Activated CD8-positive, alpha-beta memory T cell treated with anti-CD3 and anti-CD28 coated beads, Interleukin-2, amount 10 ng/mL, durations not matched to agents 7 days and 5 days (primary cell): Measurements from ENCODE around the gene GALNT10. TPM values are rescaled to one million over a fixed set of nuclear protein-coding genes. Genes with fewer than 3 reads are reported as not detected.

ENCODE experiments used
- ATAC-seq: fragments of 150-1000 bp; cut with Tn5 transposase; one replicate; pipeline ENCODE4 v1.10.0; 2021; ENCODE audit warnings: moderate library complexity
- CTCF ChIA-PET: fragments of 350-600 bp; sonication (Branson Sonifier 250); formaldehyde crosslinking; loops from one replicate; lab custom pipeline; 2021; ENCODE audit warnings: antibody characterized with exemption; lab: Charles Lee
- DNase-seq: peaks from one replicate; pipeline ENCODE4 v3.0.0-alpha.2; 2020
- H3K27ac Mint-ChIP-seq: one replicate; pipeline ENCODE4 v1.8.0; 2021; ENCODE audit warnings: mild to moderate bottlenecking, mixed read lengths
- H3K27me3 Mint-ChIP-seq: one replicate; pipeline ENCODE4 v1.8.0; 2021; ENCODE audit warnings: mixed read lengths
- H3K36me3 Mint-ChIP-seq: one replicate; pipeline ENCODE4 v1.8.0; 2021; ENCODE audit warnings: mild to moderate bottlenecking, mixed read lengths
- H3K4me1 Mint-ChIP-seq: one replicate; pipeline ENCODE4 v1.8.0; 2021; ENCODE audit warnings: mixed read lengths
- H3K4me3 Mint-ChIP-seq: one replicate; pipeline ENCODE4 v1.8.0; 2021; ENCODE audit warnings: mild to moderate bottlenecking, moderate library complexity, mixed read lengths
- H3K9me3 Mint-ChIP-seq: one replicate; pipeline ENCODE4 v1.8.0; 2022; ENCODE audit warnings: low read depth, mixed read lengths
- total RNA-seq, 2 experiments: library from RNA; stranded (reverse); gene quantifications; one replicate each; pipeline ENCODE4 v1.2.3, GENCODE V29; 2021

The GALNT10 gene
- total RNA-seq, 2 experiments from 2014 or later, result 28.4 to 34.8 TPM

- H3K9me3 Mint-ChIP-seq, result no peaks in the 10 kb centered on the region
- H3K4me3 Mint-ChIP-seq, result no peak overlapping the region
- no peak for ATAC-seq
- H3K36me3 Mint-ChIP-seq, result peaks cover 10% of the 10 kb centered on the region
- no peak overlapping the region for H3K27ac Mint-ChIP-seq
- DNase-seq, result no peak
- CTCF ChIA-PET, result interaction anchor here (1.3 kb wide), 1 partner anchor 11 kb away, joined by 5 read pairs; no protein-coding TSS in a partner anchor
- H3K4me1 Mint-ChIP-seq, result peaks cover 13% of the 10 kb centered on the region
- no peaks in the 10 kb centered on the region for H3K27me3 Mint-ChIP-seq
Measured at GRCh38 chr5:154286557-154286956, 96.0 kb downstream of the GALNT10 start.

- CTCF ChIA-PET, result interaction anchor here (0.7 kb wide), 1 partner anchor 50 kb away, joined by 3 read pairs; no protein-coding TSS in a partner anchor
- Mint-ChIP-seq H3K4me3 (no peak overlapping the region), H3K4me1 (peaks cover 19% of the 10 kb centered on the region), H3K27ac (no peak overlapping the region), H3K36me3 (peaks cover 9% of the 10 kb centered on the region), H3K9me3 (no peaks in the 10 kb centered on the region), H3K27me3 (no peaks in the 10 kb centered on the region)
- ATAC-seq (no peak), DNase-seq (no peak)
Measured at GRCh38 chr5:154287136-154287535, 96.6 kb downstream of the GALNT10 start.

- no peak overlapping the region for H3K27ac Mint-ChIP-seq
- H3K4me1 Mint-ChIP-seq, result peaks cover 18% of the 10 kb centered on the region
- ATAC-seq, result no peak
Measured at GRCh38 chr5:154288145-154288544, 97.6 kb downstream of the GALNT10 start.

GRCh38 chr5:154291917-154292316, 101.4 kb downstream of the GALNT10 start:
- CTCF ChIA-PET, result no interaction called here
- H3K36me3 Mint-ChIP-seq, result peaks cover 7% of the 10 kb centered on the region
- DNase-seq, result no peak
- H3K4me1 Mint-ChIP-seq, result peaks cover 18% of the 10 kb centered on the region
- H3K9me3 Mint-ChIP-seq, result no peaks in the 10 kb centered on the region
- no peak overlapping the region for H3K4me3 Mint-ChIP-seq
- no peak overlapping the region for H3K27ac Mint-ChIP-seq
- H3K27me3 Mint-ChIP-seq, result no peaks in the 10 kb centered on the region
- ATAC-seq, result no peak

More at GRCh38 chr5:154288145-154288544, 97.6 kb downstream of the GALNT10 start:
- H3K27me3 Mint-ChIP-seq, result no peaks in the 10 kb centered on the region
- no peak for DNase-seq
- no peak overlapping the region for H3K4me3 Mint-ChIP-seq
- peaks cover 7% of the 10 kb centered on the region for H3K36me3 Mint-ChIP-seq
- CTCF ChIA-PET, result interaction anchor here (1.0 kb wide), 1 partner anchor 12 kb away, joined by 3 read pairs; no protein-coding TSS in a partner anchor
- H3K9me3 Mint-ChIP-seq, result no peaks in the 10 kb centered on the region

GRCh38 chr5:154293219-154293618, 102.7 kb downstream of the GALNT10 start:
- no peak overlapping the region for H3K27ac Mint-ChIP-seq
- ATAC-seq, result no peak
- H3K27me3 Mint-ChIP-seq, result no peaks in the 10 kb centered on the region
- no peak overlapping the region for H3K4me3 Mint-ChIP-seq
- CTCF ChIA-PET, result no interaction called here
- H3K9me3 Mint-ChIP-seq, result no peaks in the 10 kb centered on the region
- no peak for DNase-seq
- H3K4me1 Mint-ChIP-seq, result peaks cover 14% of the 10 kb centered on the region
- H3K36me3 Mint-ChIP-seq, result peaks cover 6% of the 10 kb centered on the region

- H3K27ac Mint-ChIP-seq, result no peak overlapping the region
- no peak overlapping the region for H3K4me3 Mint-ChIP-seq
- H3K27me3 Mint-ChIP-seq, result no peaks in the 10 kb centered on the region
- H3K4me1 Mint-ChIP-seq, result peaks cover 11% of the 10 kb centered on the region
- ATAC-seq (no peak), DNase-seq (no peak)
- CTCF ChIA-PET, result no interaction called here
- H3K36me3 Mint-ChIP-seq, result peaks cover 9% of the 10 kb centered on the region
- no peaks in the 10 kb centered on the region for H3K9me3 Mint-ChIP-seq
Measured at GRCh38 chr5:154295551-154295950, 105.0 kb downstream of the GALNT10 start.

- Mint-ChIP-seq H3K9me3 (no peaks in the 10 kb centered on the region), H3K27ac (no peak overlapping the region), H3K27me3 (no peaks in the 10 kb centered on the region), H3K36me3 (peaks cover 10% of the 10 kb centered on the region), H3K4me3 (no peak overlapping the region), H3K4me1 (peaks cover 7% of the 10 kb centered on the region)
- CTCF ChIA-PET, result interaction anchor here (1.6 kb wide), 1 partner anchor 11 kb away, joined by 5 read pairs; no protein-coding TSS in a partner anchor
- ATAC-seq (no peak), DNase-seq (peak; percentile 15)
Measured at GRCh38 chr5:154296525-154297159, 106.1 kb downstream of the GALNT10 start.

- Mint-ChIP-seq H3K4me1 (no peaks in the 10 kb centered on the region), H3K27ac (no peak overlapping the region), H3K27me3 (no peaks in the 10 kb centered on the region), H3K9me3 (no peaks in the 10 kb centered on the region), H3K36me3 (peaks cover 17% of the 10 kb centered on the region), H3K4me3 (no peak overlapping the region)
- ATAC-seq (no peak), DNase-seq (peak; percentile 12)
- CTCF ChIA-PET, result interaction anchor here (0.9 kb wide), 1 partner anchor 20 kb away, joined by 3 read pairs; no protein-coding TSS in a partner anchor
Measured at GRCh38 chr5:154298065-154298464, 107.5 kb downstream of the GALNT10 start.

GRCh38 chr5:154300207-154300883, 109.8 kb downstream of the GALNT10 start:
- Mint-ChIP-seq H3K27me3 (no peaks in the 10 kb centered on the region), H3K36me3 (peaks cover 34% of the 10 kb centered on the region), H3K9me3 (peaks cover 2% of the 10 kb centered on the region), H3K27ac (no peak overlapping the region), H3K4me3 (no peak overlapping the region), H3K4me1 (no peaks in the 10 kb centered on the region)
- CTCF ChIA-PET, result interaction anchor here (1.1 kb wide), 1 partner anchor 12 kb away, joined by 3 read pairs; no protein-coding TSS in a partner anchor
- ATAC-seq, result no peak
- no peak for DNase-seq

- Mint-ChIP-seq H3K4me1 (no peaks in the 10 kb centered on the region), H3K9me3 (peaks cover 2% of the 10 kb centered on the region), H3K4me3 (no peak overlapping the region), H3K27ac (no peak overlapping the region), H3K36me3 (peaks cover 41% of the 10 kb centered on the region), H3K27me3 (no peaks in the 10 kb centered on the region)
- DNase-seq (no peak), ATAC-seq (no peak)
- CTCF ChIA-PET, result no interaction called here
Measured at GRCh38 chr5:154301726-154302125, 111.2 kb downstream of the GALNT10 start.

GRCh38 chr5:154302161-154302560, 111.6 kb downstream of the GALNT10 start:
- Mint-ChIP-seq H3K36me3 (peaks cover 40% of the 10 kb centered on the region), H3K4me3 (no peak overlapping the region)
- CTCF ChIA-PET, result no interaction called here

GRCh38 chr5:154303133-154303532, 112.6 kb downstream of the GALNT10 start:
- DNase-seq, result no peak
- Mint-ChIP-seq H3K27ac (no peak overlapping the region), H3K4me3 (no peak overlapping the region), H3K4me1 (no peaks in the 10 kb centered on the region), H3K36me3 (peaks cover 40% of the 10 kb centered on the region), H3K9me3 (peaks cover 2% of the 10 kb centered on the region), H3K27me3 (no peaks in the 10 kb centered on the region)
- no peak for ATAC-seq
- CTCF ChIA-PET, result interaction anchor here (1.2 kb wide), 1 partner anchor 30 kb away, joined by 3 read pairs; no protein-coding TSS in a partner anchor

More at GRCh38 chr5:154302161-154302560, 111.6 kb downstream of the GALNT10 start:
- ATAC-seq, result no peak
- DNase-seq, result no peak
- no peaks in the 10 kb centered on the region for H3K4me1 Mint-ChIP-seq
- no peak overlapping the region for H3K27ac Mint-ChIP-seq
- no peaks in the 10 kb centered on the region for H3K27me3 Mint-ChIP-seq
- H3K9me3 Mint-ChIP-seq, result peaks cover 2% of the 10 kb centered on the region

GRCh38 chr5:154308443-154309370, 118.2 kb downstream of the GALNT10 start:
- Mint-ChIP-seq H3K27me3 (no peaks in the 10 kb centered on the region), H3K4me1 (peaks cover 11% of the 10 kb centered on the region), H3K9me3 (peaks cover 1% of the 10 kb centered on the region), H3K4me3 (no peak overlapping the region), H3K36me3 (peaks cover 22% of the 10 kb centered on the region), H3K27ac (no peak overlapping the region)
- CTCF ChIA-PET, result interaction anchor here (0.9 kb wide), 1 partner anchor 97 kb away, joined by 4 read pairs; no protein-coding TSS in a partner anchor
- ATAC-seq (no peak), DNase-seq (peak; percentile 23)
